HepG2 (cell line): ENCODE results near the gene WSCD1. TPM values are rescaled to one million over a fixed set of nuclear protein-coding genes. Genes with fewer than 3 reads are reported as not detected.
A peak's percentile ranks its signal among the peaks of the same experiment; 100 is the strongest.

Source experiments
- ATAC-seq: fragments of 200-7000 bp; cut with Tn5 transposase; 3 replicates; pipeline ENCODE4 v1.9.1; 2020; ENCODE audit warnings: mild to moderate bottlenecking, moderate library complexity
- BruUV-seq: library from RNA; stranded (reverse); fragments of 400-500 nt; replicated peaks from 2 replicates; lab custom pipeline; 2021; lab: Mats Ljungman, UMichigan
- CTCF ChIA-PET: fragments of 300-600 bp; formaldehyde crosslinking; extraction: SDS; loops from one replicate; lab custom pipeline; 2021; ENCODE audit warnings: low total read pairs, inconsistent platforms, low intra/inter-chr PET ratio; lab: Yijun Ruan, JAX
- POLR2A ChIA-PET: fragments of 350-600 bp; sonication (Branson Sonifier 250); formaldehyde crosslinking; loops from one replicate; lab custom pipeline; 2020; ENCODE audit warnings: antibody characterized with exemption, inconsistent platforms; lab: Yijun Ruan, JAX
- DNase-seq: peaks from one replicate; pipeline ENCODE4 v3.0.0-alpha.2; 2015; ENCODE audit warnings: low spot score
- FAIRE-seq: peaks from 3 replicates; lab custom pipeline; 2011; peaks lifted over from hg19 to GRCh38; lab: Jason Lieb, UNC
- H2AFZ ChIP-seq: one replicate; pipeline ENCODE4 v1.6.1; 2011; ENCODE audit warnings: low read length, inconsistent platforms
- H3K27ac ChIP-seq: fragments of 300-600 bp; 3 replicates; pipeline ENCODE4 v1.8.0; 2011; ENCODE audit warnings: mixed run types, mild to moderate bottlenecking, mixed read lengths, low read length, inconsistent platforms; ENCODE audit not compliant: insufficient read depth; ENCODE audit errors: extremely low read length
- H3K27me3 ChIP-seq, 2 experiments: fragments of 200-600 bp in 1 of 2; 2 replicates in 1 of 2; 3 replicates in 1 of 2; pipeline versions ENCODE4 v1.6.0 to v1.8.0; 2011; ENCODE audit warnings: low read length in 2 of 2, mild to moderate bottlenecking in 2 of 2, moderate library complexity in 2 of 2, inconsistent platforms in 1 of 2; ENCODE audit not compliant: insufficient read depth in 2 of 2, control insufficient read depth in 1 of 2
- H3K36me3 ChIP-seq, 2 experiments: fragments of 200-600 bp in 1 of 2; replicated peaks in 1 of 2; 2 replicates in 1 of 2; 3 replicates in 1 of 2; pipeline versions ENCODE4 v1.5.1 to v1.8.0; 2011; ENCODE audit warnings: low read length in 2 of 2, inconsistent platforms in 1 of 2; ENCODE audit not compliant: insufficient read depth in 2 of 2, control insufficient read depth in 1 of 2
- H3K4me1 ChIP-seq: 2 replicates; pipeline ENCODE4 v1.5.1; 2012; ENCODE audit warnings: low read length, inconsistent platforms; ENCODE audit not compliant: insufficient read depth
- H3K4me2 ChIP-seq: 2 replicates; pipeline ENCODE4 v1.6.0; 2011; ENCODE audit warnings: low read depth, low read length, inconsistent platforms
- H3K4me3 ChIP-seq, 3 experiments: fragments of 200-600 bp in 1 of 3; sonication (generic), shearing (Covaris generic) in 1 of 3; replicated peaks in 1 of 3; 2 replicates each; pipeline ENCODE4 v1.5.1; 2011 to 2016; ENCODE audit warnings: low read length in 3 of 3, inconsistent platforms in 2 of 3, low read depth in 2 of 3, mild to moderate bottlenecking in 2 of 3, control low read depth in 1 of 3, mixed read lengths in 1 of 3; ENCODE audit not compliant: insufficient read depth in 1 of 3
- H3K79me2 ChIP-seq: one replicate; pipeline ENCODE4 v1.6.1; 2011; ENCODE audit warnings: low read length, inconsistent platforms; ENCODE audit not compliant: insufficient read depth
- H3K9ac ChIP-seq: 2 replicates; pipeline ENCODE4 v1.6.0; 2011; ENCODE audit warnings: mild to moderate bottlenecking, low read depth, low read length, inconsistent platforms; ENCODE audit not compliant: insufficient read depth
- H3K9me3 ChIP-seq: 2 replicates; pipeline ENCODE4 v1.5.1; 2012; ENCODE audit warnings: mild to moderate bottlenecking, low read length
- H4K20me1 ChIP-seq: 2 replicates; pipeline ENCODE4 v1.6.0; 2011; ENCODE audit warnings: inconsistent platforms, mild to moderate bottlenecking, low read length, moderate library complexity; ENCODE audit not compliant: insufficient read depth
- CEBPB ChIP-seq: IDR thresholded peaks from 2 replicates; pipeline ENCODE4 v1.6.1; 2011; ENCODE audit warnings: low read depth, low read length, improper control_type of control experiment, borderline replicate concordance
- CENPX ChIP-seq: sonication (generic); formaldehyde crosslinking; IDR thresholded peaks from 2 replicates; pipeline ENCODE4 v1.9.0; 2021; ENCODE audit warnings: mild to moderate bottlenecking, missing genetic modification reagents, moderate library complexity
- HDAC2 ChIP-seq: sonication (generic); formaldehyde crosslinking; IDR thresholded peaks from 2 replicates; pipeline ENCODE4 v1.4.0; 2020; ENCODE audit warnings: missing genetic modification reagents
- ZNF446 ChIP-seq: sonication (generic); formaldehyde crosslinking; IDR thresholded peaks from 2 replicates; pipeline ENCODE4 v1.5.0; 2020; ENCODE audit warnings: mild to moderate bottlenecking, missing genetic modification reagents
- WGBS: methylation state at CpG from one replicate; pipeline ENCODE4 v1.1.6; 2017; ENCODE audit warnings: low lambda C conversion rate; 5-methylcytosine and 5-hydroxymethylcytosine counted together
- in situ Hi-C: cut with HindIII; loops from 2 replicates; pipeline ENCODE4 v1.10.0; 2017; ENCODE audit warnings: low pct_unique_long_range_greater_than_20kb; ENCODE audit not compliant: extremely low pct_ligation_motif_present
- intact Hi-C: fragments of 100-400 bp; cut with micrococcal nuclease; formaldehyde crosslinking; loops from one replicate; pipeline ENCODE4 v1.10.0; 2022; ENCODE audit not compliant: unreplicated experiment
- polyA plus RNA-seq, 8 experiments: library from polyadenylated mRNA; depleted of rRNA in 3 of 8; stranded (reverse) in 7 of 8; unstranded in 1 of 8; fragments of >200 nt; fragmentation: Illumina TruSeq in 4 of 8; extraction: Trizol in 4 of 8; gene quantifications; 2 replicates each; pipeline versions ENCODE4 v1.2.1 to v1.2.3, GENCODE V29; 2011 to 2016; ENCODE audit warnings: low read depth in 4 of 8, missing spikeins in 1 of 8, mixed read lengths in 1 of 8; ENCODE audit not compliant: insufficient read depth in 1 of 8
- total RNA-seq, 5 experiments: library from RNA; depleted of rRNA; stranded (reverse); fragments of >200 nt; fragmentation: Illumina TruSeq; extraction: Trizol; gene quantifications; 2 replicates each; pipeline ENCODE4 v1.2.3, GENCODE V29; 2016; ENCODE audit warnings: low read depth in 1 of 5

The WSCD1 gene
- total and polyA plus RNA-seq, 2 of the 13 experiments (the other 11 are each of a cell fraction or from before 2014, with no cell fraction given): 0.24 to 2.7 TPM

GRCh38 chr17:6120351-6120750 is 50.2 kb downstream of the WSCD1 start:
- H3K4me1 ChIP-seq: no peaks in the 10 kb centered on the region
- H3K9me3 ChIP-seq: no peaks in the 10 kb centered on the region
- no peak overlapping the region for H3K4me3 ChIP-seq
- no peaks in the 10 kb centered on the region for H3K36me3 ChIP-seq
- no peak overlapping the region for H2AFZ ChIP-seq
- ChIA-PET CTCF (no interaction called here), POLR2A (no interaction called here)
- H4K20me1 ChIP-seq: no peaks in the 10 kb centered on the region
- no peak overlapping the region for H3K4me2 ChIP-seq
- H3K9ac ChIP-seq: no peak overlapping the region
- H3K27ac ChIP-seq: no peak overlapping the region
- in situ Hi-C loops (no loop called here), intact Hi-C loops (no loop called here)
- ATAC-seq (no peak), DNase-seq (no peak), FAIRE-seq (no peak)
- H3K79me2 ChIP-seq: no peaks in the 10 kb centered on the region
- WGBS: 70% methylated on average over 6 of the region's 34 CpGs
- H3K27me3 ChIP-seq: no peaks in the 10 kb centered on the region
- no peak for TF ChIP-seq CENPX (CRISPR knock-in tag)
- TF ChIP-seq CEBPB: peak; percentile 22; the same call in 1 of the 2 replicates
- no TSS peak for BruUV-seq

- no peak overlapping the region for H3K4me2 ChIP-seq
- H3K9me3 ChIP-seq: no peaks in the 10 kb centered on the region
- BruUV-seq: no TSS peak
- H3K4me3 ChIP-seq: no peak overlapping the region
- no peak for TF ChIP-seq HDAC2 (CRISPR knock-in tag)
- TF ChIP-seq ZNF446 (CRISPR knock-in tag): no peak
- TF ChIP-seq, all 625 proteins: peak for 0
- Histone ChIP-seq H3K27me3 (no peaks in the 10 kb centered on the region), H3K79me2 (no peaks in the 10 kb centered on the region), H4K20me1 (no peaks in the 10 kb centered on the region), H3K4me1 (no peaks in the 10 kb centered on the region), H3K27ac (no peak overlapping the region), H3K36me3 (no peaks in the 10 kb centered on the region), H3K9ac (no peak overlapping the region), H2AFZ (no peak overlapping the region)
- in situ Hi-C loops (no loop called here), intact Hi-C loops (no loop called here)
- DNase-seq (no peak), FAIRE-seq (no peak), ATAC-seq (no peak)
- CTCF ChIA-PET: no interaction called here
- POLR2A ChIA-PET: no interaction called here
Measured at GRCh38 chr17:6124856-6125255, 54.7 kb downstream of the WSCD1 start.
